HFF-Myc (cell line): Measurements from ENCODE around the gene SVBP.

Source experiments
- DNase-seq: peaks from one replicate; pipeline ENCODE4 v3.0.0-alpha.2; 2011; ENCODE audit warnings: low read depth; ENCODE audit errors: extremely low read depth
- H3K4me3 ChIP-seq: replicated peaks from 2 replicates; pipeline ENCODE4 v1.5.1; 2011; ENCODE audit warnings: low read depth, mild to moderate bottlenecking, control low read depth, low read length
- TF ChIP-seq, protein P1 (sequence below): IDR thresholded peaks from 2 replicates; pipeline ENCODE4 v1.5.1; 2012; ENCODE audit warnings: mild to moderate bottlenecking, low read depth, low read length, control low read depth; ENCODE audit errors: missing control alignments

SVBP gene

DNA sequence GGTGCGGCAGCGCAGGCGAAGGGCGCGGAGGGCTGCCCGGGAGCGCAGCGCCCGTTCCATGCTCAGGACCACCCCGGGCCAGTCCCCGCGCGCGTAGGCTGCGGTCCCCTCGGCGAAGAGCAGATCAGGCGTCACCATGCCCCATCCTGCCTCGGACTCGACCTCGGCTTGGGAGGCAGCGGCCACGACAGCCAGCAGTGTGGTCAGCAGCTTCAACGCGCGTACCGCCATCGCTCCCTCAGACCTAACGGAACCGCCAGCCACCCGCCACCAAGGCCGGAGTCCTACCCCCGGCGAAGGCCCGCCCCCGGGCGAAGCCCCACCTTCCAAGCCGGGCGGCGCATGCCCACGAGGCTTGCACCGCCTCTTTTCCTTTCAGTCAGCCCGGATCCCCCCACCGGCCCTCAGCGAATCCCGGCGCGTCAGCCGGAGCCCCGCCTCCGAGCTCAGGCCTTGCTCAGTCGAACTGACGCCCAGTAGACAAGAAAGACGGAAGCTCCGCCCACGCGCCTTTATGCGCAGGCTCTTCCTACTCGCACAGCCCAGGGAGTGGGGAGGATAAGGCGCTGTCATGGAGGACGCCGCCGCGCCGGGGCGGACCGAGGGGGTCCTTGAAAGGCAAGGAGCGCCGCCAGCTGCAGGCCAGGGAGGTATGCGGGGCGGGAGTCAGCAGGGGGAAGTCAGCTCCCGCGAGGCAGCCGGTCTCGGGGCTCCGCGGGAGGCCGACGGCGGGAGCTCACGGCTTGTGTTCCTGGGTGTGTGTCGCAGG lies 50.3 kb downstream of the SVBP start, which contains the start of the genes C1orf50 and P3H1:
Gene C1orf50, plus strand, starts transcription at position 509 of the 769 bp plus-strand sequence. Its CDS starts 63 bp downstream, at position 572.
Gene P3H1, minus strand, starts transcription at position 288 of the 769 bp plus-strand sequence. Its CDS starts 57 bp downstream, at position 231.
- H3K4me3 ChIP-seq = peak within 1 kb of the TSS; percentile 93
- TF ChIP-seq, protein P1, sequence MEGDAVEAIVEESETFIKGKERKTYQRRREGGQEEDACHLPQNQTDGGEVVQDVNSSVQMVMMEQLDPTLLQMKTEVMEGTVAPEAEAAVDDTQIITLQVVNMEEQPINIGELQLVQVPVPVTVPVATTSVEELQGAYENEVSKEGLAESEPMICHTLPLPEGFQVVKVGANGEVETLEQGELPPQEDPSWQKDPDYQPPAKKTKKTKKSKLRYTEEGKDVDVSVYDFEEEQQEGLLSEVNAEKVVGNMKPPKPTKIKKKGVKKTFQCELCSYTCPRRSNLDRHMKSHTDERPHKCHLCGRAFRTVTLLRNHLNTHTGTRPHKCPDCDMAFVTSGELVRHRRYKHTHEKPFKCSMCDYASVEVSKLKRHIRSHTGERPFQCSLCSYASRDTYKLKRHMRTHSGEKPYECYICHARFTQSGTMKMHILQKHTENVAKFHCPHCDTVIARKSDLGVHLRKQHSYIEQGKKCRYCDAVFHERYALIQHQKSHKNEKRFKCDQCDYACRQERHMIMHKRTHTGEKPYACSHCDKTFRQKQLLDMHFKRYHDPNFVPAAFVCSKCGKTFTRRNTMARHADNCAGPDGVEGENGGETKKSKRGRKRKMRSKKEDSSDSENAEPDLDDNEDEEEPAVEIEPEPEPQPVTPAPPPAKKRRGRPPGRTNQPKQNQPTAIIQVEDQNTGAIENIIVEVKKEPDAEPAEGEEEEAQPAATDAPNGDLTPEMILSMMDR = no peak
- DNase-seq = peak; percentile 96

DNA sequence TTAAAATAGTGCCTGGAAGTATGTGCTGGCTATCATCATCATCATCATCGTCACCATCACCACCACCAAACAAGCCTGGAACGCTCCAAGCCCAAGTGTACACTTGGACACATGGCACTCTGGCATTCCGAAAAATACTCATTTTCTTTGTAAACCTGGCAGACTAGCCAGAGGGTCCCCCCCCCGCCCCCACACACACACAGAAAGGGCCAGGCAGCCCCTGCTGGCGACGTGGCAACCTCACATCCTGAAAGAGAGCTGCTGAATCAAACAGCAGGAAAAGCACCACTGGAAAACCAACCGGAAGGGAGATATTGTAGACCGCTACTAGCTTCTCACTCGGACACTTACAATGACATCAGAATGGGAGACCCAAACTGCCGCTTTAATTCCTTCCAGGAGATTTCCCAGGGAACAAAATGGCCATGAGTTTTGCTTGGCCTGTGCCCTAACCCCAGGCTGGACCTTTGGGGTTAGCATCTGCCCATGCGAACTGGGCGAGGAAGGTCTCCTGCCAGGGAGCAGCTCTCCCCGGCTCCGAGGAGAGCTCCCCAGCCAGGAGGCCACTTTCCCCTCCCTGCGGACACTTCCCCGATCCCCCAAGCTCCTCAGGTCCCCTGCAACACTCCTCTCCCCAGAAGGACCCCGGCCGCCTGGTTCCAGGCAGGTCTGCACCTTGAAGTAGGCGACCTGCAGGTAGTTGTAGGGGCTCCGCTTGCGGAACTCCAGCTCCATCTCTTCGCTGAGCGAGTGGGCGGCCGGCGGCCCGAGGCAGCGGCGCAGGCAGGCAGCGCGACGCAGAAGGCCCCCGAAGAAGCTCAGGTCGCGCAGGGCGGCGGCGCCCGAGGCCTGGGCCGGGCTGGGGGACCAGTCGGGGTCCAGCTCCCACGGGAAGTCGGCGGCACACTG lies 51.1 kb downstream of the SVBP start:
- TF ChIP-seq, protein P1 = peak; percentile 61
- peak; percentile 69 for DNase-seq
- H3K4me3 ChIP-seq = peak overlapping the region; percentile 93

DNA sequence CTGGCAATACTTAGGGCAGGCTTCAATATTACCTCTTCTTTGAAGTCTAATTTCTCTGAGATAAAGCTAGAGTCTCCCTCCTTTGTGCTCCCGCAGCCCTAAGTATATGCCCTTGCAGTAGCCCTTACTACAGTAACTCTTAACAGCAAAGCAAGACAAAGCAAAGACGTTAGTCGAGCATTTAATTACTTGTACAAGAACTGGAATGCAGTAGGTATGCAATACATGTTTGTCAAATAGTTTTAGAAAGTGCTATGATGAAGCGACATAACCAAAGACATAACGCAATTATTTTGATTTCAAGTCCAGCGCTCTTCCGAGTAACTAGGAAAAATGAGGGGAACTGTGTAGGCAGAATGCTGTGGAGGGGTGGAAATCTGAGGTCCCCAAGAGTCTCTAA lies 51.9 kb downstream of the SVBP start:
- TF ChIP-seq, protein P1 = no peak
- H3K4me3 ChIP-seq = peak overlapping the region; percentile 93
- no peak for DNase-seq

DNA sequence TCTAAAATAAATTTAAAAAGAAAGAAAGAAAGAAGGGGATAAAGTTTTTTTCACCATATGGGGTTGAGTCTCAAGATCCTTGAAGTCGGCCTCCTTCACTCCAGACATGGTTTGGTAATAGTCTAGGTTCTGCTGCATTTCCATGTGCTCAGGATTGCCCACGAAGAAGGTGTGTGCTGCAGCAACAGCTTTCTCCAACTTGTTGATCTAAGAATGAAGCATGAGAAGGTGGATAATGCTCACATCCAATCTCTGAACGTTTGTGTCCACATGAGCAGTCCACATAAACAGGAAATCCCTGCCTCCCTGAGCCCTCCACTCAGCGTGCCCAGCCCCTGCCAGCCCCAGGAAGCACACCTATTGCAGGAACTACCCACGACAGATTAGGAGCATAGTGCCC lies 54.9 kb downstream of the SVBP start:
- TF ChIP-seq, protein P1 = no peak
- H3K4me3 ChIP-seq = no peak overlapping the region
- DNase-seq = no peak

DNA sequence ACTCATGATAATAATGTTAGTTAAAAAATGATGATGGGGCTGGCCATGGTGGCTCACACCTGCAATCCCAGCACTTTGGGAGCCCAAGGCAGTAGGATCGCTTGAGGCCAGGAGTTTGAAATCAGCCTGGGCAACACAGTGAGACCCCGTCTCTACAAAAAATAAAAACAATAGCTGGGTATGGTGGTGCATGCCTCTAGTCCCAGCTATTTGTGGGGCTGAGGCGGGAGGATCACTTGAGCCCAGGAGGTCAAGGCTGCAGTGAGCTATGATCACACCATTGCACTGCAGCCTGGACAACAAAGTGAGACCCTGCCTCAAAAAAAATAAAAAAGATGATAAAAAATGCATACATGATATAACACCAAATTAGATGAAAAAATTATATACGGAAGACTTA lies 55.6 kb downstream of the SVBP start:
- no peak for DNase-seq
- H3K4me3 ChIP-seq = no peak overlapping the region
- TF ChIP-seq, protein P1 = no peak

DNA sequence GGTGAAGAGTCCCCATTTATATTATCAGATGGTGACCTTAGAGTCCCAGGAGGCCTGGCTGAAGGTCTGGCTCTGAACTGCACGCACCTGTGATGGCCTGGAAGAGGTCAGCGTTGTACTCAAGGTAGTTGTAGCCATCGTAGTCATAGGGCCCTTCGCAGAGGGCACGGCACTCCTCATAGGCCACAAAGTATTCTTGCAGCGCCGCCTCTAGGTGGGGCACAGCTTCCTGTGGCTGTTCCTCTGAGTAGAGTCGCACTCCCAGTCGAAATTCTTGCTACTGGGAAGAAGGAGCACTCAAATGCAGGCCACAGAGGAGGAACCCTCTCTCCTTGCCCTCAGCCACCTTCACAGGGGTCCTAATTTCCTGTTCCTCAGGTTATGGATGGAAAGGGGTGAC lies 58.1 kb downstream of the SVBP start:
- no peak for DNase-seq
- no peak overlapping the region for H3K4me3 ChIP-seq
- TF ChIP-seq, protein P1 = no peak
